ENCODE data around the gene DHX16.
"Not testable (repeated sequence)": the region's sequence is repeated elsewhere in the genome, so short reads cannot be mapped to it uniquely, and the experiment has no call there.

- TF ChIP-seq POLR2A, CTCF (IDR thresholded peaks at IDR 0.05): not testable (repeated sequence)
Observed at GRCh38 chr6:30657922-30658321, 14.9 kb downstream of the DHX16 start.

All from uterus (tissue), 2 donors.